GM12801 (cell line): ENCODE measurements around the gene IFIT2.

Source experiments
- CTCF ChIP-seq: IDR thresholded peaks from one replicate; pipeline ENCODE4 v1.5.1; 2011; ENCODE audit warnings: control low read depth; ENCODE audit not compliant: insufficient read length; ENCODE audit errors: extremely low read depth

The IFIT2 gene

GRCh38 chr10:89301721-89302445 is at the start of gene IFIT2:
Gene IFIT2, plus strand, starts transcription at chr10:89302046. Its CDS starts 78 bp downstream, at chr10:89302124.
- TF ChIP-seq CTCF, result no peak

- TF ChIP-seq CTCF, result no peak
Measured at GRCh38 chr10:89252225-89252585, 49.6 kb upstream of the IFIT2 start.

GRCh38 chr10:89255793-89256192 is 46.1 kb upstream of the IFIT2 start:
- no peak for TF ChIP-seq CTCF

GRCh38 chr10:89256340-89256739 is 45.5 kb upstream of the IFIT2 start:
- TF ChIP-seq CTCF, result no peak

GRCh38 chr10:89256962-89257361 is 44.9 kb upstream of the IFIT2 start:
- no peak for TF ChIP-seq CTCF

- TF ChIP-seq CTCF, result no peak
Measured at GRCh38 chr10:89257581-89257980, 44.3 kb upstream of the IFIT2 start.

GRCh38 chr10:89258881-89259280 is 43.0 kb upstream of the IFIT2 start:
- TF ChIP-seq CTCF, result no peak
